K562 (cell line): ENCODE data around the gene OBSL1. TPM values are rescaled to one million over a fixed set of nuclear protein-coding genes. Genes with fewer than 3 reads are reported as not detected.

Experiments
- ATAC-seq: fragments of 200-7000 bp; cut with Tn5 transposase; 3 replicates; pipeline ENCODE4 v1.9.1; 2020; ENCODE audit warnings: moderate library complexity
- BruUV-seq: library from RNA; stranded (reverse); fragments of 400-500 nt; replicated peaks from 2 replicates; lab custom pipeline; 2021; lab: Mats Ljungman, UMichigan
- CTCF ChIA-PET: fragments of 300-600 bp; formaldehyde crosslinking; extraction: SDS; loops from one replicate; lab custom pipeline; 2021; ENCODE audit warnings: low intra/inter-chr PET ratio; lab: Yijun Ruan, JAX
- POLR2A ChIA-PET: fragments of 300-600, 350-650 bp; sonication (Branson Sonifier 250); formaldehyde crosslinking; extraction: SDS; loops from one replicate; lab custom pipeline; 2021; ENCODE audit warnings: antibody characterized with exemption, inconsistent platforms; lab: Yijun Ruan, JAX
- DNase-seq, 4 experiments: peaks; one replicate each; pipeline versions ENCODE4 v3.0.0 to v3.0.0-alpha.2; 2011 to 2018; ENCODE audit warnings: low spot score in 3 of 4, mixed read lengths in 3 of 4; ENCODE audit errors: extremely low read depth in 1 of 4
- FAIRE-seq: peaks from 2 replicates; lab custom pipeline; 2011; peaks lifted over from hg19 to GRCh38; lab: Jason Lieb, UNC
- H2AFZ ChIP-seq: 2 replicates; pipeline ENCODE4 v1.6.0; 2011; ENCODE audit warnings: low read depth, low read length, control low read depth, inconsistent platforms
- H3K27ac ChIP-seq: fragments of 200-600 bp; 3 replicates; pipeline ENCODE4 v1.8.0; 2011; ENCODE audit warnings: low read depth, mild to moderate bottlenecking, control low read depth, inconsistent platforms, low read length, moderate library complexity, mixed read lengths; ENCODE audit errors: extremely low read depth
- H3K27me3 ChIP-seq, 2 experiments: fragments of 300-600 bp in 1 of 2; 2 replicates in 1 of 2; 3 replicates in 1 of 2; pipeline versions ENCODE4 v1.6.0 to v1.8.0; 2011; ENCODE audit warnings: inconsistent platforms in 2 of 2, low read length in 2 of 2, mild to moderate bottlenecking in 1 of 2, mixed read lengths in 1 of 2, moderate library complexity in 1 of 2; ENCODE audit not compliant: control insufficient read depth in 2 of 2, insufficient read depth in 2 of 2
- H3K36me3 ChIP-seq: fragments of 300-600 bp; 3 replicates; pipeline ENCODE4 v1.8.0; 2011; ENCODE audit warnings: mild to moderate bottlenecking, low read length, inconsistent platforms; ENCODE audit not compliant: control insufficient read depth, insufficient read depth
- H3K4me1 ChIP-seq, 2 experiments: fragments of 200-600 bp in 1 of 2; replicated peaks in 1 of 2; 2 replicates in 1 of 2; 3 replicates in 1 of 2; pipeline versions ENCODE4 v1.5.1 to v1.8.0; 2011; ENCODE audit warnings: inconsistent platforms in 2 of 2, low read length in 2 of 2, mild to moderate bottlenecking in 1 of 2, mixed read lengths in 1 of 2, moderate library complexity in 1 of 2; ENCODE audit not compliant: control insufficient read depth in 2 of 2, insufficient read depth in 2 of 2
- H3K4me2 ChIP-seq: 2 replicates; pipeline ENCODE4 v1.6.1; 2011; ENCODE audit warnings: low read length, control low read depth, inconsistent platforms, mixed read lengths; ENCODE audit not compliant: insufficient read depth
- H3K4me3 ChIP-seq: fragments of 200-600 bp; sonication (generic), shearing (Covaris generic); 2 replicates; pipeline ENCODE4 v1.5.1; 2016; ENCODE audit warnings: control low read depth, inconsistent platforms
- H3K79me2 ChIP-seq: fragments of 200-600 bp; 3 replicates; pipeline ENCODE4 v1.8.0; 2011; ENCODE audit warnings: low read length, inconsistent platforms; ENCODE audit not compliant: control insufficient read depth, insufficient read depth
- H3K9ac ChIP-seq, 2 experiments: 2 replicates each; pipeline versions ENCODE4 v1.6.0 to v1.6.1; 2011; ENCODE audit warnings: low read depth in 2 of 2, low read length in 2 of 2, control low read depth in 1 of 2, inconsistent platforms in 1 of 2, mild to moderate bottlenecking in 1 of 2, mixed read lengths in 1 of 2; ENCODE audit not compliant: insufficient read depth in 1 of 2
- H3K9me1 ChIP-seq: one replicate; pipeline ENCODE4 v1.6.0; 2011; ENCODE audit warnings: inconsistent platforms, mild to moderate bottlenecking, low read length, moderate library complexity; ENCODE audit not compliant: control insufficient read depth, insufficient read depth
- H3K9me3 ChIP-seq: replicated peaks from 2 replicates; pipeline ENCODE4 v1.5.1; 2011; ENCODE audit warnings: low read depth, low read length, inconsistent platforms; ENCODE audit not compliant: control insufficient read depth, insufficient read depth
- H4K20me1 ChIP-seq: replicated peaks from 2 replicates; pipeline ENCODE4 v1.6.1; 2011; ENCODE audit warnings: low read length, inconsistent platforms, mixed read lengths; ENCODE audit not compliant: control insufficient read depth, insufficient read depth
- CREB5 ChIP-seq: fragments of 250-450 bp; sonication (Bioruptor Pico); IDR thresholded peaks from 2 replicates; pipeline ENCODE4 v1.5.0; 2020; ENCODE audit warnings: mild to moderate bottlenecking
- EGR1 ChIP-seq: fragments of 450-650 bp; conservative IDR thresholded peaks from 2 replicates; pipeline ENCODE4 v1.6.1; 2017; ENCODE audit warnings: mild to moderate bottlenecking
- ESRRA ChIP-seq: fragments of 450-650 bp; IDR thresholded peaks from 2 replicates; pipeline ENCODE4 v1.6.1; 2014; ENCODE audit warnings: low read depth, mild to moderate bottlenecking, moderate library complexity, borderline replicate concordance
- ETV6 ChIP-seq, 3 experiments: fragments of 150-350 bp in 1 of 3; sonication (generic) in 1 of 3; formaldehyde crosslinking in 1 of 3; IDR thresholded peaks; 2 replicates each; pipeline versions ENCODE4 v1.6.1 to v1.8.0; 2014 to 2022; ENCODE audit warnings: borderline replicate concordance in 2 of 3, low read depth in 2 of 3, antibody characterized with exemption in 1 of 3, low read length in 1 of 3, mild to moderate bottlenecking in 1 of 3, missing genetic modification reagents in 1 of 3
- EZH2 ChIP-seq: IDR thresholded peaks from 2 replicates; pipeline ENCODE4 v1.6.1; 2012; ENCODE audit warnings: low read depth, mild to moderate bottlenecking, inconsistent platforms, low read length, borderline replicate concordance
- GABPA ChIP-seq: fragments of 200-800 bp; sonication (Bioruptor generic); conservative IDR thresholded peaks from 2 replicates; pipeline ENCODE4 v1.6.1; 2016; ENCODE audit warnings: low read depth, missing genetic modification characterization, missing compliant biosample characterization
- NCOR1 ChIP-seq: fragments of 450-650 bp; IDR thresholded peaks from 2 replicates; pipeline ENCODE4 v1.6.1; 2016; ENCODE audit warnings: mild to moderate bottlenecking, moderate library complexity
- NFATC3 ChIP-seq: fragments of 450-650 bp; IDR thresholded peaks from 2 replicates; pipeline ENCODE4 v1.6.1; 2017; ENCODE audit warnings: mild to moderate bottlenecking
- OTX1 ChIP-seq: fragments of 450-650 bp; formaldehyde crosslinking; IDR thresholded peaks from 2 replicates; pipeline ENCODE4 v1.4.0; 2022; ENCODE audit warnings: mild to moderate bottlenecking
- RBM34 ChIP-seq: fragments of 200-400 bp; formaldehyde crosslinking; IDR thresholded peaks from 2 replicates; pipeline ENCODE4 v1.6.1; 2018; ENCODE audit warnings: low read length, borderline replicate concordance; ENCODE audit not compliant: insufficient read depth
- TAL1 ChIP-seq: fragments of 450-650 bp; IDR thresholded peaks from 2 replicates; pipeline ENCODE4 v1.6.1; 2016; ENCODE audit warnings: mild to moderate bottlenecking
- THRA ChIP-seq: fragments of 450-650 bp; IDR thresholded peaks from 2 replicates; pipeline ENCODE4 v1.6.1; 2017; ENCODE audit warnings: mild to moderate bottlenecking, moderate library complexity
- TRIM24 ChIP-seq, 2 experiments: fragments of 450-650 bp; IDR thresholded peaks; 2 replicates each; pipeline ENCODE4 v1.6.1; 2016
- TRIM25 ChIP-seq: fragments of 450-650 bp; IDR thresholded peaks from 2 replicates; pipeline ENCODE4 v1.7.0; 2016; ENCODE audit warnings: borderline replicate concordance
- ZNF398 ChIP-seq: fragments of 250-450 bp; sonication (Bioruptor Pico); IDR thresholded peaks from 2 replicates; pipeline ENCODE4 v1.8.0; 2021; ENCODE audit warnings: moderate library complexity, mild to moderate bottlenecking, inconsistent platforms
- WGBS: fragments of 100-300 bp; shearing (Covaris generic); methylation state at CpG from one replicate; pipeline ENCODE4 v1.1.6; 2016; ENCODE audit warnings: low coverage, mixed read lengths; ENCODE audit not compliant: insufficient coverage; ENCODE audit errors: missing lambda C conversion rate; 5-methylcytosine and 5-hydroxymethylcytosine counted together
- in situ Hi-C: fragments of 300-500 bp; cut with MboI; formaldehyde crosslinking; loops from 4 replicates; pipeline ENCODE4 v1.15.0; 2018; ENCODE audit warnings: inconsistent platforms, mixed read lengths
- intact Hi-C: fragments of 100-400 bp; cut with micrococcal nuclease; formaldehyde crosslinking; loops from 2 replicates; pipeline ENCODE4 v1.14.2; 2022
- polyA plus RNA-seq, 8 experiments: library from polyadenylated mRNA; depleted of rRNA in 4 of 8; stranded (reverse) in 5 of 8; unstranded in 3 of 8; fragments of >200 nt; fragmentation: Nextera tagmentation in 2 of 8; fragmentation: Illumina TruSeq in 1 of 8; extraction: Ambion mirVana in 2 of 8; extraction: Trizol in 1 of 8; gene quantifications; 2 replicates each; pipeline versions ENCODE4 v1.2.1 to v1.2.3, GENCODE V29; 2011 to 2014; ENCODE audit warnings: inconsistent platforms in 1 of 8, missing spikeins in 1 of 8
- total RNA-seq, 7 experiments: library from RNA; depleted of rRNA in 6 of 7; stranded (reverse); fragments of >200 nt in 6 of 7; fragmentation: Illumina TruSeq in 2 of 7; extraction: Trizol in 2 of 7; gene quantifications; 2 replicates each; pipeline versions ENCODE4 v1.2.1 to v1.2.3, GENCODE V29; 2011 to 2021; ENCODE audit warnings: low replicate concordance in 1 of 7

OBSL1 gene
- total and polyA plus RNA-seq, 9 of the 15 experiments (the other 6 are each of a cell fraction or from before 2014, with no cell fraction given), result 1.2 to 26.6 (median 8.6) TPM

- Histone ChIP-seq H3K79me2 (peaks cover 14% of the 10 kb centered on the region), H3K27me3 (no peaks in the 10 kb centered on the region), H4K20me1 (no peaks in the 10 kb centered on the region), H3K36me3 (peaks cover 20% of the 10 kb centered on the region; the same call in 1 of the 3 replicates), H3K9me1 (no peaks in the 10 kb centered on the region), H2AFZ (no peak overlapping the region; the same call in 1 of the 2 replicates), H3K4me1 (peaks cover 71 to 98% of the 10 kb centered on the region in 2 experiments), H3K4me2 (peak overlapping the region; percentile 64), H3K27ac (peak overlapping the region; percentile 89; the same call in 2 of the 3 replicates), H3K9me3 (no peaks in the 10 kb centered on the region), H3K4me3 (no peak overlapping the region; the same call in 1 of the 2 replicates), H3K9ac (peak overlapping the region; percentile 38 to 75; a peak in 2 of 4 replicates)
- DNase-seq, result peak in 1 of 4 experiments; percentile 62
- WGBS, result 13% methylated on average over 5 of the region's 22 CpGs
- CTCF ChIA-PET, result interaction anchor here (1.3 to 1.4 kb wide), 2 partner anchors 19 to 34 kb away, joined by 3 to 5 read pairs; no protein-coding TSS in a partner anchor
- in situ Hi-C loops, result no loop called here
- no TSS peak for BruUV-seq
- peak; percentile 6; the same call in 2 of the 3 replicates for ATAC-seq
- no peak for FAIRE-seq
- POLR2A ChIA-PET, result interaction anchor here (1.0 to 3.4 kb wide), 5 partner anchors 9 to 15 kb away, joined by 3 to 37 read pairs (median 6); partner anchors contain the start of gene GMPPA
- intact Hi-C loops, result loop anchor here (1.0 kb wide), 3 partner anchors 11 to 16 kb away; partner anchors contain the start of gene GMPPA
- TF ChIP-seq TAL1 (no peak), TRIM25 (no peak), EZH2 (no peak), EGR1 (0 out of 2 replicates have a peak, but pooled peaks have one; percentile 3), THRA (no peak), NFATC3 (no peak), RBM34 (no peak), ZNF398 (CRISPR knock-in tag) (no peak), NCOR1 (no peak), GABPA (tag) (0 out of 2 replicates have a peak, but pooled peaks have one; percentile 4), OTX1 (no peak), CREB5 (no peak), TRIM24 (IDR thresholded peaks at IDR 0.05) (no peak), ETV6 (IDR thresholded peaks at IDR 0.05; ENCODE audit: borderline replicate concordance in 1 of 2, low read depth in 2 of 2, low read length in 1 of 2) (no peak), ETV6 (CRISPR knock-in tag; IDR thresholded peaks at IDR 0.05; ENCODE audit: borderline replicate concordance) (no peak), ESRRA (no peak)
Measured at GRCh38 chr2:219510512-219511135, 60.7 kb downstream of the OBSL1 start.
